Measurements from ENCODE around the gene MEA1.

Gene MEA1

GRCh38 chr6:42989923-42990322 lies 23.8 kb downstream of the MEA1 start:
- no peaks in the 10 kb centered on the region for H3K9me3 ChIP-seq
- H3K4me1 ChIP-seq, result peaks cover 0 to 43% (median 37%) of the 10 kb centered on the region in 4 donors
- no peak for DNase-seq
- no peaks in the 10 kb centered on the region for H3K27me3 ChIP-seq
- TF ChIP-seq CTCF (IDR thresholded peaks at IDR 0.05), result no peak
- intact Hi-C loops (cut with DNase I; ENCODE audit: low total_unique reads), result no loop called here
- no peak overlapping the region for H3K4me3 ChIP-seq
- peaks cover 9 to 39% (median 22%) of the 10 kb centered on the region in 3 donors for H3K36me3 ChIP-seq
- H3K27ac ChIP-seq, result no peak overlapping the region

DNA sequence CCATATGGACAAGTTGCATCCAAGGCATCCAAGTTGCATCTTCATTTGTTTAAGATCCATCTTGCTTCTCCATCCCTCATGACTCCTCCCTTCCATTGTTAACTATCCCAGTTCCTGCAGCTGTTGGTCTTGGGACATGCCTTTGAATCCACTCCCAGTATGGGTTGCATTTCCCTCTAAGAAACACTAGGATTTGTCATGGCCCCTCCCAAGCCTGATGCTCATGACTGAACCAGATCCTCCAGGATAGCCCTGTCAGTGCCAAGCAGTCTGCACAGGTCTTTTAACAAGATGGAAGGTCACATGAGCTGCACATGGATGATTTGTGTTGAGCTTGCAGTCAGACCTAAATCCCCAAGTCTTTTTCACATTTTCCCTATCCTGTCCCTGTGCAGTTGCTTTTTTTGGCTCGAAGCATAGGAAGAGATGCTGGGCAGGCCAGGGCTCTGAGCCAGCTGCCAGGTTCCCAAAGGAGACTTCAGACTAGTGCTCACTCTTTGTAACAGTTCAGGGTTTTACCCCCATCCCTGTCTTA lies 25.2 kb downstream of the MEA1 start:
- intact Hi-C loops (cut with DNase I; ENCODE audit: low total_unique reads), result no loop called here
- DNase-seq, result no peak
- Histone ChIP-seq H3K4me3 (no peak overlapping the region), H3K36me3 (peaks cover 9 to 31% (median 22%) of the 10 kb centered on the region in 3 donors), H3K27ac (no peak overlapping the region), H3K9me3 (no peaks in the 10 kb centered on the region), H3K4me1 (peaks cover 0 to 49% (median 41%) of the 10 kb centered on the region in 4 donors), H3K27me3 (no peaks in the 10 kb centered on the region)
- no peak for TF ChIP-seq CTCF (IDR thresholded peaks at IDR 0.05)

DNA sequence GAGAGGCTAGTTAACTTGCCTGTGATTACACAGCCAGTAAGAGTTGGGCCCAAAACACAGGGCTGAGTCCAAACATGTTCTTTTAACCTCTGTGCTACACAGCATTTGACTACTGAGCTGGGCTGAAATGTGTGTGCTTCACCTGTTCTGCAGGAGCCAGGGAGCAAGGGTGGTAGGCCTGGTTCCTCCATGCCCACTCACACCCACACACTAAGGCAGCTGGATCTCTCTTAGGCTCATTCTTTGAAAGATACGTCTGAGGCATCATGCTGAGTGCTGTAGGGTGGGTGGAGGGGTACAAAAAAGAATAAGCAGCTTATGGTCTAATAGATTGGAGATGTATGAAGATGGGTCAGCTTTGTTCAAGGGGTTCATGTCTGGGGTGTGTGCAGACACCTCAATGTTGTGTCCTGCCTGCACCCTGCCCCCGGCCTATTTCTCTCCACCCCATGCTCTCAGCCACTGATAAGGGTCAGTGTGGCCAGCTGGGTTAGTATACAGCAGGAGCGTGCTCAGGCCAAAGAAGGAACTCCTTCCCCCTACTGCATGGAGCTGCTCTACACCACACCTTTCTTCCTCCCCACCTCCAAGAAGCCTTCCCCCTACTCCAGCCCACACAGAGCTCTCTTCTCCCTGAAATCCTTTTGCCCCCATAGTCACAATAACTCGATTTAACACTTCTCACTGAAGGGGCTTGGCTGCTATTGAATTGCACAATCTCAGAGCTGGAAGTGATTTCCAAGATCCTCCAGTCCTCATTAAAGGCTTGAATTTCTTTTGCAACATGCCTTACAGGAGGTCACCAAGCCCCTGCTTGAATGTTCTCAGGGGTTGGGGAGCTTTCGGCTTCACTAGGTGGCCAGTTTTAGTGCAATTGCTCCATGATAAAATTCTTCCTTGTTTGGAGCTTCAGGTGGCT lies 26.0 kb downstream of the MEA1 start:
- Histone ChIP-seq H3K9me3 (no peaks in the 10 kb centered on the region), H3K27ac (no peak overlapping the region), H3K4me1 (peaks cover 0 to 55% (median 45%) of the 10 kb centered on the region in 4 donors), H3K4me3 (no peak overlapping the region), H3K27me3 (no peaks in the 10 kb centered on the region), H3K36me3 (peaks cover 9 to 30% (median 22%) of the 10 kb centered on the region in 3 donors)
- DNase-seq, result no peak
- TF ChIP-seq CTCF (IDR thresholded peaks at IDR 0.05), result no peak
- intact Hi-C loops (cut with DNase I; ENCODE audit: low total_unique reads), result no loop called here

DNA sequence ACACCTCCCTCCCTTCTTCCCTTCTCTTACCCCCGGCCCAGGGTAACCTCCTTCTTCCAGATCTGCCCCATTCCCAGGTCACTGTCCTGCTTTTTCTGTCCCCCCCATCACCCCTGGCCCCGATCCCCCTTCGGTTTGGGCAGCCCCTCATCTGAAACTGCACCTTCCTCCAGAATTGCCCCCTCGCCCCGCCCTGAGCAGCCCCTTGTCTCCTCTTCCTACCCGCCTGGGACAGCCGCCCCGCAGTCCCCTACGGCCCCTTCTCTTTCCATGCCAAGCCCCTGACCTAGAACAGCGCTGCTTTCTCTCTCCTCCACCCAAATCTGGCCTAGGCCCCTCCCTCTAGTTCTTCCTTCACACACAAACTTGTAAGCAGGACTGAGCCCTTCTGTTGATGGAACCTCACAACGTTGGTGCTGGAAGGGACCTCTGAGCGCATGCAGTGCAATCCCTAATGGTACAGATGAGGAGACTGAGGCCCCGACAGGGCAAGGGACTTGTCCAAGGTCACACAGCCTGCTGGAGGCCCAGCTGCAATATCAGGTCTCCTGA lies 28.7 kb downstream of the MEA1 start:
- no peak for TF ChIP-seq CTCF (IDR thresholded peaks at IDR 0.05)
- no peaks in the 10 kb centered on the region for H3K9me3 ChIP-seq
- intact Hi-C loops (cut with DNase I; ENCODE audit: low total_unique reads), result no loop called here

GRCh38 chr6:42984001-42984923 lies 29.5 kb downstream of the MEA1 start, which contains the start of gene PPP2R5D:
Gene PPP2R5D, plus strand, starts transcription at chr6:42984570. Its CDS starts 108 bp downstream, at chr6:42984678.
- Histone ChIP-seq H3K27me3 (no peaks in the 10 kb centered on the region), H3K27ac (peak within 1 kb of the TSS; percentile 80 to 94), H3K4me3 (peak within 1 kb of the TSS; percentile 61 to 93), H3K4me1 (peaks cover 0 to 65% (median 54%) of the 10 kb centered on the region in 4 donors), H3K9me3 (no peaks in the 10 kb centered on the region), H3K36me3 (peaks cover 0 to 3% (median 2%) of the 10 kb centered on the region in 3 donors)
- TF ChIP-seq CTCF (IDR thresholded peaks at IDR 0.05), result peak in 1 of 2 experiments; percentile 37
- peak; percentile 99 for DNase-seq
- intact Hi-C loops (cut with DNase I; ENCODE audit: low total_unique reads), result no loop called here

More for the DNA sequence above, 28.7 kb downstream of the MEA1 start:
- peaks cover 6 to 10% (median 9%) of the 10 kb centered on the region in 3 donors for H3K36me3 ChIP-seq
- H3K4me1 ChIP-seq, result peaks cover 0 to 58% (median 48%) of the 10 kb centered on the region in 4 donors
- H3K27ac ChIP-seq, result peak overlapping the region; percentile 80 to 94
- H3K27me3 ChIP-seq, result no peaks in the 10 kb centered on the region
- H3K4me3 ChIP-seq, result peak overlapping the region; percentile 61 to 93
- no peak for DNase-seq

Data from tibial artery (tissue), 4 donors.